ENCODE results near the gene BST1. TPM values are rescaled to one million over a fixed set of nuclear protein-coding genes. Genes with fewer than 3 reads are reported as not detected.

The BST1 gene
- total and polyA plus RNA-seq, 12 donors, result 2.3 to 10.3 (median 4.0) TPM

DNA sequence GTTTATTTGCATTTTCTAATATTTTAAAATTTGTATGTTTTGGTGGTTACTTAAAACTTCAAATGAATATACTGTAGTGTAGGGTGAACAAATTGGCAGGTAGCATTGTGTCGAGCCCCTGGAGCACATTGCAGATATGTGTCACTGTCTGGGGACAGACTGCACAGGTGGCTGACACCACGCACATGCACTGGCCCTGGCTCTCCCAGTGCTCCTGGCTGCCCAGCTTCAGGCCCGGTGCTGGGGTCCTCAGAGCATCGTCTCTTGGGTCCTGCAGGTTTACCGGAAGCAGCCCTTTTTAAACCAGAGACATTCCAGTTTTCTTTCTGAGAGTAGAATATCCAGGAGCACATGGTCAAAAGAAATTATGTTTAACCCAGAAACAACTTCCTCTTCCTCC, 15.6 kb downstream of the BST1 start:
- H3K4me3 ChIP-seq, result no peak overlapping the region
- no peak overlapping the region for H3K27ac ChIP-seq
- TF ChIP-seq POLR2A (IDR thresholded peaks at IDR 0.05), result no peak
- TF ChIP-seq, protein P1, sequence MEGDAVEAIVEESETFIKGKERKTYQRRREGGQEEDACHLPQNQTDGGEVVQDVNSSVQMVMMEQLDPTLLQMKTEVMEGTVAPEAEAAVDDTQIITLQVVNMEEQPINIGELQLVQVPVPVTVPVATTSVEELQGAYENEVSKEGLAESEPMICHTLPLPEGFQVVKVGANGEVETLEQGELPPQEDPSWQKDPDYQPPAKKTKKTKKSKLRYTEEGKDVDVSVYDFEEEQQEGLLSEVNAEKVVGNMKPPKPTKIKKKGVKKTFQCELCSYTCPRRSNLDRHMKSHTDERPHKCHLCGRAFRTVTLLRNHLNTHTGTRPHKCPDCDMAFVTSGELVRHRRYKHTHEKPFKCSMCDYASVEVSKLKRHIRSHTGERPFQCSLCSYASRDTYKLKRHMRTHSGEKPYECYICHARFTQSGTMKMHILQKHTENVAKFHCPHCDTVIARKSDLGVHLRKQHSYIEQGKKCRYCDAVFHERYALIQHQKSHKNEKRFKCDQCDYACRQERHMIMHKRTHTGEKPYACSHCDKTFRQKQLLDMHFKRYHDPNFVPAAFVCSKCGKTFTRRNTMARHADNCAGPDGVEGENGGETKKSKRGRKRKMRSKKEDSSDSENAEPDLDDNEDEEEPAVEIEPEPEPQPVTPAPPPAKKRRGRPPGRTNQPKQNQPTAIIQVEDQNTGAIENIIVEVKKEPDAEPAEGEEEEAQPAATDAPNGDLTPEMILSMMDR (IDR thresholded peaks at IDR 0.05), result no peak
- H3K27me3 ChIP-seq, result no peaks in the 10 kb centered on the region
- no peaks in the 10 kb centered on the region for H3K9me3 ChIP-seq (replicated peaks in 1 of 3)
- DNase-seq, result no peak
- no peaks in the 10 kb centered on the region for H3K36me3 ChIP-seq (replicated peaks in 1 of 2)
- intact Hi-C loops (cut with DNase I), result no loop called here
- WGBS, 4 donors, result 83 to 94% (median 87%) methylated on average over 5 of the region's 5 CpGs
- H3K4me1 ChIP-seq (replicated peaks in 1 of 2), result peaks cover 0 to 17% of the 10 kb centered on the region in 2 donors

DNA sequence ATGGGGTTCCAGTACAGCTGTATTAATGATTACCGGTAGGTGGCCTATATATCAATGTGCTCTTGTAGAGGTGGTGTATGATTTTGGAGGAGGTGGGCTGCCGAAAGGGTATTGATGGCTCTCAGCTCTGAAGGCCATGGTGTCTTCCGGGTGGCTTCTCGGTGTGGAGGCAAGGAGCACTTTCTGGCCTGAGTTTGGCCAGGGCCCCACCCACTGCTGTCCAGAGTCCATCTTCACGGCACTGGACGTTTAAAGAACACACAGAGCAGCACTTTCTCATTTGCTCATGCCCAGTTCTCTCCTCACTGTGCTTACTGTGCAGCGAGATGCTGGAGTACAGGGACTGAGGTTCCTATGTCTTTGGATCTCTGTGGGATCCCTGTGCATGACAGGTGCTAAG, 16.1 kb downstream of the BST1 start:
- Histone ChIP-seq H3K27me3 (no peaks in the 10 kb centered on the region), H3K4me3 (no peak overlapping the region), H3K27ac (no peak overlapping the region), H3K9me3 (replicated peaks in 1 of 3) (no peaks in the 10 kb centered on the region), H3K36me3 (replicated peaks in 1 of 2) (no peaks in the 10 kb centered on the region), H3K4me1 (replicated peaks in 1 of 2) (peaks cover 0 to 17% of the 10 kb centered on the region in 2 donors)
- no peak for TF ChIP-seq POLR2A (IDR thresholded peaks at IDR 0.05)
- TF ChIP-seq, protein P1 (IDR thresholded peaks at IDR 0.05), result no peak
- intact Hi-C loops (cut with DNase I), result no loop called here
- no peak for DNase-seq
- 86 to 94% (median 92%) methylated on average over 7 of the region's 7 CpGs for WGBS, 4 donors

DNA sequence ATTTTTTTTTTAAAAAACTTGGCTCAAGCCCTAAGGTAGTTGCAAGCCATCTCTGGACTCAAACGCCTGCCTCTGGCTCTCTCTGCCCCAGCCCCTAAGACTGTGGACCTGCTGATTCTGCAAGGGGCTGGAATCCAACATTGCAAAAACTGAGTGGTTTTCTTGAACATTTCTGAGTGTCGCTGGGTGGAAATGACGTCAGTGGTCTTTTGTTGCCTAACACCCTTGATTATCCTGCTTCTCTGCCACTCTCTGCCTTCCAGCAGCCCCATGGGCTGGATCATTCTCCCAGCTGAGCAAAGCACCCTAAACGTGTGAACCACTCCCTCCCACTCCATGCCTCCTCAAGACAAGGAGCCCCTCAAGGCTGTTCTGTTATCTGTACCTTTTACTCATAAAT, 16.6 kb downstream of the BST1 start:
- peaks cover 0 to 17% of the 10 kb centered on the region in 2 donors for H3K4me1 ChIP-seq (replicated peaks in 1 of 2)
- WGBS, 4 donors, result 68 to 76% (median 72%) methylated on average over 4 of the region's 4 CpGs
- no peak overlapping the region for H3K4me3 ChIP-seq
- no peak for DNase-seq
- H3K36me3 ChIP-seq (replicated peaks in 1 of 2), result no peaks in the 10 kb centered on the region
- H3K9me3 ChIP-seq (replicated peaks in 1 of 3), result no peaks in the 10 kb centered on the region
- intact Hi-C loops (cut with DNase I), result no loop called here
- no peak overlapping the region for H3K27ac ChIP-seq
- no peaks in the 10 kb centered on the region for H3K27me3 ChIP-seq
- TF ChIP-seq POLR2A (IDR thresholded peaks at IDR 0.05), result no peak
- TF ChIP-seq, protein P1 (IDR thresholded peaks at IDR 0.05), result no peak

- no peak for TF ChIP-seq POLR2A (IDR thresholded peaks at IDR 0.05)
- TF ChIP-seq, protein P1 (IDR thresholded peaks at IDR 0.05), result no peak
- no peaks in the 10 kb centered on the region for H3K36me3 ChIP-seq (replicated peaks in 1 of 2)
- DNase-seq, result no peak
- H3K27ac ChIP-seq, result no peak overlapping the region
- intact Hi-C loops (cut with DNase I), result no loop called here
- H3K4me3 ChIP-seq, result no peak overlapping the region
- H3K27me3 ChIP-seq, result no peaks in the 10 kb centered on the region
- peaks cover 0 to 10% of the 10 kb centered on the region in 2 donors for H3K4me1 ChIP-seq (replicated peaks in 1 of 2)
- no peaks in the 10 kb centered on the region for H3K9me3 ChIP-seq (replicated peaks in 1 of 3)
- WGBS, 4 donors, result 81 to 91% (median 87%) methylated on average over 2 of the region's 2 CpGs
Observed at GRCh38 chr4:15720851-15721250, 18.0 kb downstream of the BST1 start.

Data from adrenal gland (tissue), 12 donors.